PC-3 (cell line): ENCODE results near the gene NTNG1. TPM values are rescaled to one million over a fixed set of nuclear protein-coding genes. Genes with fewer than 3 reads are reported as not detected.

Experiments
- ATAC-seq: fragments of 200-7000 bp; cut with Tn5 transposase; 2 replicates; pipeline ENCODE4 v1.9.1; 2020; ENCODE audit warnings: mild to moderate bottlenecking, moderate library complexity
- BruUV-seq: library from RNA; stranded (reverse); fragments of 400-500 nt; replicated peaks from 2 replicates; lab custom pipeline; 2021; lab: Mats Ljungman, UMichigan
- CTCF ChIA-PET: fragments of 300-600 bp; sonication (Branson Sonifier 250); formaldehyde crosslinking; loops from one replicate; lab custom pipeline; 2022; ENCODE audit warnings: antibody characterized with exemption; lab: Charles Lee
- POLR2A ChIA-PET: fragments of 300-600 bp; sonication (Branson Sonifier 250); formaldehyde crosslinking; loops from one replicate; lab custom pipeline; 2022; ENCODE audit warnings: antibody characterized with exemption; ENCODE audit not compliant: unreplicated experiment; lab: Charles Lee
- DNase-seq: peaks from one replicate; pipeline ENCODE4 v3.0.0-alpha.2; 2015
- H2AFZ ChIP-seq: fragments of 300-600 bp; sonication (generic); 2 replicates; pipeline ENCODE4 v1.6.0; 2016; ENCODE audit warnings: antibody characterized with exemption, low read length
- H3F3A ChIP-seq: fragments of 300-600 bp; sonication (generic); one replicate; pipeline ENCODE4 v1.6.0; 2017; ENCODE audit warnings: antibody characterized with exemption, low read length, control low read depth, mild to moderate bottlenecking; ENCODE audit not compliant: unreplicated experiment
- H3K27ac ChIP-seq: fragments of 300-600 bp; sonication (generic); 2 replicates; pipeline ENCODE4 v1.5.1; 2016; ENCODE audit warnings: mild to moderate bottlenecking, low read length
- H3K27me3 ChIP-seq: fragments of 300-600 bp; sonication (generic); 2 replicates; pipeline ENCODE4 v1.6.1; 2016; ENCODE audit warnings: low read length, mixed read lengths
- H3K36me3 ChIP-seq: fragments of 300-600 bp; sonication (generic); 2 replicates; pipeline ENCODE4 v1.6.1; 2016; ENCODE audit warnings: low read depth, mixed run types, low read length, mixed read lengths
- H3K4me1 ChIP-seq: fragments of 300-600 bp; sonication (generic); 2 replicates; pipeline ENCODE4 v1.5.1; 2016; ENCODE audit warnings: low read length; ENCODE audit not compliant: insufficient read depth
- H3K4me2 ChIP-seq: fragments of 300-600 bp; sonication (generic); 2 replicates; pipeline ENCODE4 v1.6.0; 2016; ENCODE audit warnings: low read length
- H3K4me3 ChIP-seq: fragments of 300-600 bp; sonication (generic); 2 replicates; pipeline ENCODE4 v1.5.1; 2016; ENCODE audit warnings: mild to moderate bottlenecking, low read length, mixed read lengths
- H3K79me2 ChIP-seq: fragments of 300-600 bp; sonication (generic); 2 replicates; pipeline ENCODE4 v1.6.1; 2017; ENCODE audit warnings: low read length, mixed read lengths
- H3K9ac ChIP-seq: fragments of 300-600 bp; sonication (generic); 2 replicates; pipeline ENCODE4 v1.6.0; 2016; ENCODE audit warnings: mild to moderate bottlenecking, low read length
- H3K9me2 ChIP-seq: fragments of 300-600 bp; sonication (generic); replicated peaks from 2 replicates; pipeline ENCODE4 v1.6.1; 2016; ENCODE audit warnings: mixed run types, low read length, mixed read lengths
- H3K9me3 ChIP-seq: fragments of 300-600 bp; sonication (generic); 2 replicates; pipeline ENCODE4 v1.6.1; 2016; ENCODE audit warnings: low read length, mixed read lengths
- H4K20me1 ChIP-seq: fragments of 300-600 bp; sonication (generic); 2 replicates; pipeline ENCODE4 v1.6.1; 2016; ENCODE audit warnings: low read length, mixed read lengths
- CTCF ChIP-seq: fragments of 300-600 bp; sonication (generic); conservative IDR thresholded peaks from 2 replicates; pipeline ENCODE4 v1.5.1; 2017; ENCODE audit warnings: antibody characterized with exemption, low read depth, mild to moderate bottlenecking, low read length
- EZH2 ChIP-seq: fragments of 300-600 bp; sonication (generic); IDR thresholded peaks from one replicate; pipeline ENCODE4 v1.6.1; 2017; ENCODE audit warnings: antibody characterized with exemption, mild to moderate bottlenecking, low read length; ENCODE audit not compliant: unreplicated experiment
- EZH2phosphoT487 ChIP-seq: fragments of 300-600 bp; sonication (generic); IDR thresholded peaks from 2 replicates; pipeline ENCODE4 v1.6.1; 2018; ENCODE audit warnings: mild to moderate bottlenecking, antibody characterized with exemption, low read length, borderline replicate concordance
- intact Hi-C: fragments of 100-400 bp; cut with micrococcal nuclease; formaldehyde crosslinking; loops from 2 replicates; pipeline ENCODE4 v1.9.0; 2023
- total RNA-seq: library from RNA; depleted of rRNA; stranded (reverse); fragments of >200 nt; gene quantifications from 2 replicates; pipeline ENCODE4 v1.2.3, GENCODE V29; 2014

Gene NTNG1
- total RNA-seq, 1 experiment from 2014 or later: 6.7 TPM

- POLR2A ChIA-PET: no interaction called here
- Histone ChIP-seq H2AFZ (no peak overlapping the region), H3K4me3 (no peak overlapping the region), H3K27ac (no peak overlapping the region), H3K4me1 (peaks cover 14% of the 10 kb centered on the region), H3K9ac (no peak overlapping the region), H3K4me2 (no peak overlapping the region), H3K9me3 (no peaks in the 10 kb centered on the region), H3F3A (no peaks in the 10 kb centered on the region), H3K79me2 (peaks cover 11% of the 10 kb centered on the region), H3K9me2 (no peaks in the 10 kb centered on the region), H4K20me1 (no peaks in the 10 kb centered on the region; the same call in 1 of the 2 replicates), H3K36me3 (no peaks in the 10 kb centered on the region), H3K27me3 (no peaks in the 10 kb centered on the region)
- intact Hi-C loops: no loop called here
- TF ChIP-seq EZH2: no peak
- no peak for TF ChIP-seq CTCF
- no peak for TF ChIP-seq EZH2phosphoT487
- CTCF ChIA-PET: no interaction called here
- no TSS peak for BruUV-seq
- ATAC-seq (no peak), DNase-seq (no peak)
Measured at GRCh38 chr1:107151295-107151694, 10.5 kb downstream of the NTNG1 start.

DNA sequence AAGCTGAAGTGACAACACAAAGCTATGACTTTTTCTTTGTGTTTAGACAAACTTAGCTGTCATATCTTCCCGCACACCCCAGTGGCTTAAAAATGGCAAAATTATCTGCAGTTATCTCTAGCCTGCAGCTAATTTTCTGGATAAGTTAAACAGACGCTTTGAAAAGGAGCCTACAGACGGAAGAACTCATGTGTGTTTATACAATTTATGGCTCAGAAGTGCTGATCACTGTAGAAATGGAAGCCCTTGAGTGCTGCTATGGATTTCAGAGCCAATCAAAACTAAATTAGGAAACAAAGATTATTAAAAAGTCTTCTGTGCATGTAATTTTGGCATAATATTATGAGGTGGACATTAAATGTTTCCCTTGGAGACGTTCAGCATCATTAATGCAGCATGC, 11.6 kb downstream of the NTNG1 start:
- no TSS peak for BruUV-seq

More for the DNA sequence above, 11.6 kb downstream of the NTNG1 start:
- no peak overlapping the region for H3K27ac ChIP-seq
- H3K9ac ChIP-seq: no peak overlapping the region
- no peak overlapping the region for H2AFZ ChIP-seq
- CTCF ChIA-PET: no interaction called here
- peaks cover 11% of the 10 kb centered on the region for H3K79me2 ChIP-seq
- H4K20me1 ChIP-seq: no peaks in the 10 kb centered on the region; the same call in 1 of the 2 replicates
- no peak for DNase-seq
- no peaks in the 10 kb centered on the region for H3K36me3 ChIP-seq
- no peaks in the 10 kb centered on the region for H3K9me3 ChIP-seq
- no peaks in the 10 kb centered on the region for H3F3A ChIP-seq
- no peak overlapping the region for H3K4me3 ChIP-seq
- POLR2A ChIA-PET: no interaction called here
- intact Hi-C loops: no loop called here
- ATAC-seq: no peak
- no peak for TF ChIP-seq CTCF
- TF ChIP-seq EZH2phosphoT487: no peak
- H3K9me2 ChIP-seq: no peaks in the 10 kb centered on the region
- H3K4me2 ChIP-seq: no peak overlapping the region; the same call in 1 of the 2 replicates
- H3K27me3 ChIP-seq: no peaks in the 10 kb centered on the region
- peaks cover 14% of the 10 kb centered on the region for H3K4me1 ChIP-seq
